Astrocyte (in vitro differentiated cells and primary cell): Measurements from ENCODE around the gene ATG101. TPM values are rescaled to one million over a fixed set of nuclear protein-coding genes. Genes with fewer than 3 reads are reported as not detected.

Experiments used
- DNase-seq: peaks from one replicate; pipeline ENCODE4 v3.0.0-alpha.2; 2010; ENCODE audit warnings: low read depth
- FAIRE-seq: peaks from 2 replicates; lab custom pipeline; 2011; peaks lifted over from hg19 to GRCh38; lab: Jason Lieb, UNC
- H2AFZ ChIP-seq: 2 replicates; pipeline ENCODE4 v1.6.0; 2012; ENCODE audit warnings: low read depth, low read length, inconsistent platforms
- H3K27ac ChIP-seq: 2 replicates; pipeline ENCODE4 v1.5.1; 2011; ENCODE audit warnings: low read depth, low read length, inconsistent platforms
- H3K27me3 ChIP-seq: 2 replicates; pipeline ENCODE4 v1.6.0; 2011; ENCODE audit warnings: low read length, inconsistent platforms; ENCODE audit not compliant: insufficient read depth
- H3K36me3 ChIP-seq: 2 replicates; pipeline ENCODE4 v1.5.1; 2011; ENCODE audit warnings: low read length, inconsistent platforms; ENCODE audit not compliant: insufficient read depth
- H3K4me1 ChIP-seq: 2 replicates; pipeline ENCODE4 v1.5.1; 2011; ENCODE audit warnings: low read length, inconsistent platforms; ENCODE audit not compliant: insufficient read depth
- H3K4me2 ChIP-seq: 2 replicates; pipeline ENCODE4 v1.6.0; 2012; ENCODE audit warnings: low read length, inconsistent platforms
- H3K4me3 ChIP-seq: 2 replicates; pipeline ENCODE4 v1.5.1; 2011; ENCODE audit warnings: low read depth, mild to moderate bottlenecking, low read length, inconsistent platforms; ENCODE audit not compliant: insufficient read depth
- H3K79me2 ChIP-seq: 2 replicates; pipeline ENCODE4 v1.6.0; 2012; ENCODE audit warnings: mild to moderate bottlenecking, low read length, inconsistent platforms; ENCODE audit not compliant: insufficient read depth
- H3K9ac ChIP-seq: 2 replicates; pipeline ENCODE4 v1.6.0; 2012; ENCODE audit warnings: mild to moderate bottlenecking, low read length, inconsistent platforms
- H3K9me3 ChIP-seq: 2 replicates; pipeline ENCODE4 v1.5.1; 2012; ENCODE audit warnings: low read depth, mild to moderate bottlenecking, low read length, inconsistent platforms; ENCODE audit not compliant: insufficient read depth
- H4K20me1 ChIP-seq: 2 replicates; pipeline ENCODE4 v1.6.0; 2012; ENCODE audit warnings: low read length, inconsistent platforms; ENCODE audit not compliant: insufficient read depth
- H3K27ac Mint-ChIP-seq: one replicate; pipeline ENCODE4 v1.8.0; 2021; ENCODE audit warnings: mild to moderate bottlenecking, mixed read lengths; ENCODE audit not compliant: unreplicated experiment
- H3K27me3 Mint-ChIP-seq: one replicate; pipeline ENCODE4 v1.8.0; 2021; ENCODE audit warnings: low read depth, mixed read lengths; ENCODE audit not compliant: unreplicated experiment
- H3K36me3 Mint-ChIP-seq: one replicate; pipeline ENCODE4 v1.8.0; 2021; ENCODE audit warnings: low read depth, mixed read lengths; ENCODE audit not compliant: unreplicated experiment
- H3K4me1 Mint-ChIP-seq: one replicate; pipeline ENCODE4 v1.8.0; 2021; ENCODE audit warnings: low read depth, mixed read lengths; ENCODE audit not compliant: unreplicated experiment
- H3K4me3 Mint-ChIP-seq: one replicate; pipeline ENCODE4 v1.8.0; 2021; ENCODE audit warnings: mild to moderate bottlenecking, moderate library complexity, mixed read lengths; ENCODE audit not compliant: unreplicated experiment
- H3K9me3 Mint-ChIP-seq: one replicate; pipeline ENCODE4 v1.8.0; 2021; ENCODE audit warnings: mild to moderate bottlenecking, mixed read lengths; ENCODE audit not compliant: unreplicated experiment
- EZH2 ChIP-seq: IDR thresholded peaks from 2 replicates; pipeline ENCODE4 v1.6.1; 2012; ENCODE audit warnings: mild to moderate bottlenecking, low read length, inconsistent platforms; ENCODE audit not compliant: insufficient read depth
- total RNA-seq: library from RNA; stranded (reverse); gene quantifications from 2 replicates; pipeline ENCODE4 v1.2.1, GENCODE V29; 2021
- TF ChIP-seq, protein P1 (sequence below): IDR thresholded peaks from 2 replicates; pipeline ENCODE4 v1.5.1; 2011; ENCODE audit warnings: low read depth, mild to moderate bottlenecking, inconsistent platforms, low read length, moderate library complexity; ENCODE audit not compliant: insufficient read depth

ATG101 gene
- total RNA-seq, 1 donor from 2014 or later, result 54.2 TPM

DNA sequence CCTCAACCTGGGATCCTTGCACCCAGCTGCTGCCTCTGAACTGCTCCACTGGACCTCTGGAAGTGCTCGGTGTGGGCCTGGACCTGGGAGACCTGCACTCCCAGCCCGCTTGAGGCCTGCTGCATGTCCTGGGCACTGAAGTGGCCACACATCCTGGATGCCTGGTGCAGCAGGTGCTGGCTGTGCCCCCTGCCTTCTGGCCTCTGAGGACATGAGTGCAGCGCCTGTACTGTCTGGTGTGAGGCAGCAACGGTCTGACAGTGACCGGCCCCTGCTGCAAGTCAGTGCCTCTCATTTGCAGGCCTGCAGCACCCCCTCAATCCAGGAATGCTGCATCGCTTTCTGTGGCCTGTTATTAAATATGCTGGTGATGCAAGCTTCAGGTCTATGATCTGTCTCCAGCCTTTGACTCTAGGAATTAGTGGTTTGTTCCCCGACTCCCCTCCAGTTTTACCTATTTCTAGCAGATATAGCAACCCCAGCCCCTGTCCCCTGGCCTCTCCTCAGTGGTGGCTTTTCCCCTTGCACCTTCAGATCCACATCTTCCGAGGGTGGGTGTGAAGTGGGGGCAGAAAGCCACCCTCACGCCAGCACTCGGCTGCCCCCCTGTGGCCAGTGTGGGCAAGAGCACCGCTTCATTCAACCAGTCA lies 13.3 kb downstream of the ATG101 start:
- DNase-seq (peak; percentile 34), FAIRE-seq (peak; percentile 84)
- peaks cover 15% of the 10 kb centered on the region for H3K4me1 ChIP-seq
- peaks cover 56% of the 10 kb centered on the region for H4K20me1 ChIP-seq
- H3K27me3 ChIP-seq, result peaks cover 3% of the 10 kb centered on the region
- Mint-ChIP-seq H3K4me3 (no peak overlapping the region), H3K27ac (no peak overlapping the region), H3K4me1 (peaks cover 16% of the 10 kb centered on the region), H3K27me3 (peaks cover 21% of the 10 kb centered on the region), H3K36me3 (peaks cover 14% of the 10 kb centered on the region), H3K9me3 (no peaks in the 10 kb centered on the region)
- H3K9me3 ChIP-seq, result no peaks in the 10 kb centered on the region
- no peak overlapping the region for H3K27ac ChIP-seq
- no peak overlapping the region for H3K4me3 ChIP-seq
- H3K9ac ChIP-seq, result no peak overlapping the region
- H3K36me3 ChIP-seq, result peaks cover under 1% of the 10 kb centered on the region
- no peak overlapping the region for H3K4me2 ChIP-seq
- no peak overlapping the region for H2AFZ ChIP-seq
- H3K79me2 ChIP-seq, result peaks cover 10% of the 10 kb centered on the region
- TF ChIP-seq EZH2, result no peak
- TF ChIP-seq, protein P1, sequence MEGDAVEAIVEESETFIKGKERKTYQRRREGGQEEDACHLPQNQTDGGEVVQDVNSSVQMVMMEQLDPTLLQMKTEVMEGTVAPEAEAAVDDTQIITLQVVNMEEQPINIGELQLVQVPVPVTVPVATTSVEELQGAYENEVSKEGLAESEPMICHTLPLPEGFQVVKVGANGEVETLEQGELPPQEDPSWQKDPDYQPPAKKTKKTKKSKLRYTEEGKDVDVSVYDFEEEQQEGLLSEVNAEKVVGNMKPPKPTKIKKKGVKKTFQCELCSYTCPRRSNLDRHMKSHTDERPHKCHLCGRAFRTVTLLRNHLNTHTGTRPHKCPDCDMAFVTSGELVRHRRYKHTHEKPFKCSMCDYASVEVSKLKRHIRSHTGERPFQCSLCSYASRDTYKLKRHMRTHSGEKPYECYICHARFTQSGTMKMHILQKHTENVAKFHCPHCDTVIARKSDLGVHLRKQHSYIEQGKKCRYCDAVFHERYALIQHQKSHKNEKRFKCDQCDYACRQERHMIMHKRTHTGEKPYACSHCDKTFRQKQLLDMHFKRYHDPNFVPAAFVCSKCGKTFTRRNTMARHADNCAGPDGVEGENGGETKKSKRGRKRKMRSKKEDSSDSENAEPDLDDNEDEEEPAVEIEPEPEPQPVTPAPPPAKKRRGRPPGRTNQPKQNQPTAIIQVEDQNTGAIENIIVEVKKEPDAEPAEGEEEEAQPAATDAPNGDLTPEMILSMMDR, result peak; percentile 90

DNA sequence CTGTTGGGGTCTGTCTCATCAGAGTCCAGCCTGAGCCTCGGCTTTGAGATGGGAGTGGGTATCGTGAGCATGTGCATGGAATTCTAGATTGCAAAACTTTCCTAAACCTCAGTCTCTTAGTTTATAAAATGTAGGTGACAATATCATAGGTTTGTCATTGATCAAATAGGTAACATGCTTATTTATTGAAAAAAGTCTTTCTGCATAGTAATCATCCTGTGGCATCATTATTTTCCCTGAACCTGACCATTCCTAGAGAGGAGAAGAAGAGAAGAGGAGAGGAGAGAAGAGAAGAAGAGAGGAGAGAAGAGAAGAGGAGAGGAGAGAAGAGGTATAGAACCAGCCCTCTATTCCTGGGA lies 13.8 kb downstream of the ATG101 start:
- Histone ChIP-seq H3K9ac (no peak overlapping the region), H3K9me3 (no peaks in the 10 kb centered on the region), H3K4me3 (no peak overlapping the region), H3K79me2 (peaks cover 5% of the 10 kb centered on the region), H3K27ac (no peak overlapping the region), H3K36me3 (no peaks in the 10 kb centered on the region), H3K27me3 (peaks cover 3% of the 10 kb centered on the region), H4K20me1 (peaks cover 51% of the 10 kb centered on the region), H3K4me2 (no peak overlapping the region), H2AFZ (no peak overlapping the region), H3K4me1 (peaks cover 15% of the 10 kb centered on the region)
- H3K36me3 Mint-ChIP-seq, result peaks cover 17% of the 10 kb centered on the region
- H3K27me3 Mint-ChIP-seq, result peaks cover 26% of the 10 kb centered on the region
- FAIRE-seq (no peak), DNase-seq (no peak)
- peaks cover 16% of the 10 kb centered on the region for H3K4me1 Mint-ChIP-seq
- no peak overlapping the region for H3K4me3 Mint-ChIP-seq
- TF ChIP-seq, protein P1, result no peak
- no peak for TF ChIP-seq EZH2
- no peaks in the 10 kb centered on the region for H3K9me3 Mint-ChIP-seq
- H3K27ac Mint-ChIP-seq, result peak overlapping the region; percentile 8
